ENCODE results near the gene COQ10A. TPM values are rescaled to one million over a fixed set of nuclear protein-coding genes. Genes with fewer than 3 reads are reported as not detected.
"Not testable (repeated sequence)": the region's sequence is repeated elsewhere in the genome, so short reads cannot be mapped to it uniquely, and the experiment has no call there.

Gene COQ10A
- total RNA-seq, 1 donor from 2014 or later, result 15.9 TPM

- H3K4me1 Mint-ChIP-seq (ENCODE audit: low read depth), result peaks cover 17% of the 10 kb centered on the region
- DNase-seq (ENCODE audit: low spot score); H3K36me3 Mint-ChIP-seq (ENCODE audit: low read depth); H3K27me3 Mint-ChIP-seq (ENCODE audit: low read depth); H3K9me3 Mint-ChIP-seq: not testable (repeated sequence)
- H3K27ac Mint-ChIP-seq, result peak overlapping the region; percentile 87
- peak overlapping the region; percentile 96 for H3K4me3 Mint-ChIP-seq (ENCODE audit: low read depth)
- intact Hi-C loops (cut with micrococcal nuclease), result loop anchor here (1.0 to 2.0 kb wide), 3 partner anchors 41 to 73 kb away; partner anchors contain the start of gene NABP2
These were observed 562 bp upstream of the COQ10A start for GRCh38 chr12:56266068-56266692.

GRCh38 chr12:56267443-56268071 is 815 bp downstream of the COQ10A start:
- no peak for DNase-seq (ENCODE audit: low spot score)
- peaks cover 17% of the 10 kb centered on the region for H3K4me1 Mint-ChIP-seq (ENCODE audit: low read depth)
- H3K27ac Mint-ChIP-seq, result peak overlapping the region; percentile 36
- H3K9me3 Mint-ChIP-seq, result no peaks in the 10 kb centered on the region
- H3K27me3 Mint-ChIP-seq (ENCODE audit: low read depth), result no peaks in the 10 kb centered on the region
- H3K4me3 Mint-ChIP-seq (ENCODE audit: low read depth), result peak overlapping the region; percentile 79
- H3K36me3 Mint-ChIP-seq (ENCODE audit: low read depth), result peaks cover 19% of the 10 kb centered on the region
- intact Hi-C loops (cut with micrococcal nuclease), result loop anchor here (1.0 to 2.0 kb wide), 3 partner anchors 33 to 75 kb away; partner anchors contain the start of genes CS and NABP2

- Mint-ChIP-seq H3K4me3 (ENCODE audit: low read depth) (no peak overlapping the region), H3K27me3 (ENCODE audit: low read depth) (no peaks in the 10 kb centered on the region), H3K4me1 (ENCODE audit: low read depth) (peaks cover 15% of the 10 kb centered on the region), H3K9me3 (no peaks in the 10 kb centered on the region), H3K36me3 (ENCODE audit: low read depth) (peaks cover 41% of the 10 kb centered on the region), H3K27ac (no peak overlapping the region)
- no peak for DNase-seq (ENCODE audit: low spot score)
- intact Hi-C loops (cut with micrococcal nuclease), result no loop called here
These were observed 4.3 kb downstream of the COQ10A start for GRCh38 chr12:56271031-56271430.

GRCh38 chr12:56272468-56272867 is 5.7 kb downstream of the COQ10A start:
- DNase-seq (ENCODE audit: low spot score); H3K4me3 Mint-ChIP-seq (ENCODE audit: low read depth); H3K9me3 Mint-ChIP-seq; H3K27ac Mint-ChIP-seq; intact Hi-C loops (cut with micrococcal nuclease); H3K27me3 Mint-ChIP-seq (ENCODE audit: low read depth); H3K4me1 Mint-ChIP-seq (ENCODE audit: low read depth): not testable (repeated sequence)
- peaks cover 44% of the 10 kb centered on the region for H3K36me3 Mint-ChIP-seq (ENCODE audit: low read depth)

GRCh38 chr12:56274299-56274698 is 7.6 kb downstream of the COQ10A start:
- H3K4me1 Mint-ChIP-seq (ENCODE audit: low read depth), result no peaks in the 10 kb centered on the region
- H3K27me3 Mint-ChIP-seq (ENCODE audit: low read depth), result no peaks in the 10 kb centered on the region

GRCh38 chr12:56278905-56279304 is 12.2 kb downstream of the COQ10A start:
- H3K27ac Mint-ChIP-seq, result no peak overlapping the region
- no peaks in the 10 kb centered on the region for H3K4me1 Mint-ChIP-seq (ENCODE audit: low read depth)
- H3K36me3 Mint-ChIP-seq (ENCODE audit: low read depth), result peaks cover 63% of the 10 kb centered on the region
- no peak overlapping the region for H3K4me3 Mint-ChIP-seq (ENCODE audit: low read depth)
- no peaks in the 10 kb centered on the region for H3K27me3 Mint-ChIP-seq (ENCODE audit: low read depth)
- no peaks in the 10 kb centered on the region for H3K9me3 Mint-ChIP-seq
- DNase-seq (ENCODE audit: low spot score), result no peak
- intact Hi-C loops (cut with micrococcal nuclease), result no loop called here

More at GRCh38 chr12:56274299-56274698, 7.6 kb downstream of the COQ10A start:
- DNase-seq (ENCODE audit: low spot score), result no peak
- Mint-ChIP-seq H3K9me3 (no peaks in the 10 kb centered on the region), H3K36me3 (ENCODE audit: low read depth) (peaks cover 52% of the 10 kb centered on the region), H3K4me3 (ENCODE audit: low read depth) (no peak overlapping the region), H3K27ac (no peak overlapping the region)
- intact Hi-C loops (cut with micrococcal nuclease), result no loop called here

- H3K27ac Mint-ChIP-seq, result no peak overlapping the region
- H3K4me3 Mint-ChIP-seq (ENCODE audit: low read depth), result no peak overlapping the region
- intact Hi-C loops (cut with micrococcal nuclease), result no loop called here
- no peaks in the 10 kb centered on the region for H3K9me3 Mint-ChIP-seq
- peaks cover 59% of the 10 kb centered on the region for H3K36me3 Mint-ChIP-seq (ENCODE audit: low read depth)
- H3K4me1 Mint-ChIP-seq (ENCODE audit: low read depth), result no peaks in the 10 kb centered on the region
- H3K27me3 Mint-ChIP-seq (ENCODE audit: low read depth), result no peaks in the 10 kb centered on the region
- DNase-seq (ENCODE audit: low spot score), result no peak
These were observed 14.1 kb downstream of the COQ10A start for GRCh38 chr12:56280849-56281248.

- Mint-ChIP-seq H3K36me3 (ENCODE audit: low read depth) (peaks cover 63% of the 10 kb centered on the region), H3K27me3 (ENCODE audit: low read depth) (no peaks in the 10 kb centered on the region), H3K4me3 (ENCODE audit: low read depth) (no peak overlapping the region), H3K9me3 (no peaks in the 10 kb centered on the region), H3K27ac (no peak overlapping the region), H3K4me1 (ENCODE audit: low read depth) (no peaks in the 10 kb centered on the region)
- DNase-seq (ENCODE audit: low spot score), result no peak
- intact Hi-C loops (cut with micrococcal nuclease), result no loop called here
These were observed 15.3 kb downstream of the COQ10A start for GRCh38 chr12:56282030-56282429.

GRCh38 chr12:56282579-56282978 is 15.8 kb downstream of the COQ10A start:
- intact Hi-C loops (cut with micrococcal nuclease), result no loop called here
- H3K27ac Mint-ChIP-seq, result no peak overlapping the region

GRCh38 chr12:56284263-56284662 is 17.5 kb downstream of the COQ10A start:
- peaks cover 62% of the 10 kb centered on the region for H3K36me3 Mint-ChIP-seq (ENCODE audit: low read depth)
- H3K27ac Mint-ChIP-seq; H3K9me3 Mint-ChIP-seq; DNase-seq (ENCODE audit: low spot score); H3K27me3 Mint-ChIP-seq (ENCODE audit: low read depth); intact Hi-C loops (cut with micrococcal nuclease); H3K4me3 Mint-ChIP-seq (ENCODE audit: low read depth); H3K4me1 Mint-ChIP-seq (ENCODE audit: low read depth): not testable (repeated sequence)

More at GRCh38 chr12:56282579-56282978, 15.8 kb downstream of the COQ10A start:
- no peaks in the 10 kb centered on the region for H3K9me3 Mint-ChIP-seq
- no peaks in the 10 kb centered on the region for H3K27me3 Mint-ChIP-seq (ENCODE audit: low read depth)
- no peak for DNase-seq (ENCODE audit: low spot score)
- H3K4me1 Mint-ChIP-seq (ENCODE audit: low read depth), result no peaks in the 10 kb centered on the region
- peaks cover 63% of the 10 kb centered on the region for H3K36me3 Mint-ChIP-seq (ENCODE audit: low read depth)
- no peak overlapping the region for H3K4me3 Mint-ChIP-seq (ENCODE audit: low read depth)

- Mint-ChIP-seq H3K4me1 (ENCODE audit: low read depth) (peaks cover 5% of the 10 kb centered on the region), H3K36me3 (ENCODE audit: low read depth) (peaks cover 61% of the 10 kb centered on the region), H3K27ac (no peak overlapping the region), H3K27me3 (ENCODE audit: low read depth) (no peaks in the 10 kb centered on the region), H3K4me3 (ENCODE audit: low read depth) (no peak overlapping the region), H3K9me3 (no peaks in the 10 kb centered on the region)
- DNase-seq (ENCODE audit: low spot score), result no peak
- intact Hi-C loops (cut with micrococcal nuclease), result no loop called here
These were observed 19.5 kb downstream of the COQ10A start for GRCh38 chr12:56286044-56286830.

GRCh38 chr12:56288705-56289387 is 22.1 kb downstream of the COQ10A start:
- Mint-ChIP-seq H3K4me3 (ENCODE audit: low read depth) (no peak overlapping the region), H3K9me3 (no peaks in the 10 kb centered on the region), H3K4me1 (ENCODE audit: low read depth) (peaks cover 20% of the 10 kb centered on the region), H3K27ac (no peak overlapping the region), H3K27me3 (ENCODE audit: low read depth) (no peaks in the 10 kb centered on the region), H3K36me3 (ENCODE audit: low read depth) (peaks cover 44% of the 10 kb centered on the region)
- intact Hi-C loops (cut with micrococcal nuclease), result no loop called here
- DNase-seq (ENCODE audit: low spot score), result no peak

All from activated T-helper 2 cell treated with anti-CD3 and anti-CD28 coated beads, Interferon-gamma antibody, Interleukin-2, Interleukin-4, amounts not matched to agents 10 μg/mL and 5 μg/mL and 100 μg/mL, durations not matched to agents 14 hours and 24 hours and 36 hours (primary cell).